Neural progenitor cell (in vitro differentiated cells): ENCODE results near the gene ZNF687.

Source experiments
- EZH2phosphoT487 ChIP-seq: fragments of 200-600 bp; sonication (generic); IDR thresholded peaks from 2 replicates; pipeline ENCODE4 v1.6.1; 2017; ENCODE audit warnings: antibody characterized with exemption
- TF ChIP-seq, protein P1 (sequence below): fragments of 200-600 bp; sonication (generic); IDR thresholded peaks from 2 replicates; pipeline ENCODE4 v1.5.1; 2017; ENCODE audit warnings: antibody characterized with exemption, mild to moderate bottlenecking

DNA sequence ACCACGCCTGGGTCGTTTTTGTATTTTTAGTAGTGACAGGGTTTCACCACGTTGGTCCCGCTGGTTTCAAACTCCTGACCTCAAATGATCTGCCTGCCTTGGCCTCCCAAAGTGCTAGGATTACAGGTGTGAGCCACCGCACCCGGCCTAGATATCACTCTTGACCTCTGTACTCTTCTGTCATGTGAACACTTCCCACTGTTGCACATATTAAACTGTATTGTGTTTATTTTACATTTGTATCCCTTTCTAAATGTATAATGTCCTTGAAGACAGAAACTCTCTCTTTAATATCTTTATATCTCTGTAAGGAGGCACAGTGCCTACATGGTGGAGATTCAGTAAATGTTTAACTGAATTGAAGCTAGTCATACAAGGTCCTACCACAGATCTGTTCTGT, 46.9 kb upstream of the ZNF687 start:
- no peak for TF ChIP-seq EZH2phosphoT487
- TF ChIP-seq, protein P1, sequence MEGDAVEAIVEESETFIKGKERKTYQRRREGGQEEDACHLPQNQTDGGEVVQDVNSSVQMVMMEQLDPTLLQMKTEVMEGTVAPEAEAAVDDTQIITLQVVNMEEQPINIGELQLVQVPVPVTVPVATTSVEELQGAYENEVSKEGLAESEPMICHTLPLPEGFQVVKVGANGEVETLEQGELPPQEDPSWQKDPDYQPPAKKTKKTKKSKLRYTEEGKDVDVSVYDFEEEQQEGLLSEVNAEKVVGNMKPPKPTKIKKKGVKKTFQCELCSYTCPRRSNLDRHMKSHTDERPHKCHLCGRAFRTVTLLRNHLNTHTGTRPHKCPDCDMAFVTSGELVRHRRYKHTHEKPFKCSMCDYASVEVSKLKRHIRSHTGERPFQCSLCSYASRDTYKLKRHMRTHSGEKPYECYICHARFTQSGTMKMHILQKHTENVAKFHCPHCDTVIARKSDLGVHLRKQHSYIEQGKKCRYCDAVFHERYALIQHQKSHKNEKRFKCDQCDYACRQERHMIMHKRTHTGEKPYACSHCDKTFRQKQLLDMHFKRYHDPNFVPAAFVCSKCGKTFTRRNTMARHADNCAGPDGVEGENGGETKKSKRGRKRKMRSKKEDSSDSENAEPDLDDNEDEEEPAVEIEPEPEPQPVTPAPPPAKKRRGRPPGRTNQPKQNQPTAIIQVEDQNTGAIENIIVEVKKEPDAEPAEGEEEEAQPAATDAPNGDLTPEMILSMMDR, result no peak
